ENCODE data around the gene UGT8. TPM values are rescaled to one million over a fixed set of nuclear protein-coding genes. Genes with fewer than 3 reads are reported as not detected.

UGT8 gene
- total RNA-seq, 1 experiment from 2014 or later, result 14.8 TPM

DNA sequence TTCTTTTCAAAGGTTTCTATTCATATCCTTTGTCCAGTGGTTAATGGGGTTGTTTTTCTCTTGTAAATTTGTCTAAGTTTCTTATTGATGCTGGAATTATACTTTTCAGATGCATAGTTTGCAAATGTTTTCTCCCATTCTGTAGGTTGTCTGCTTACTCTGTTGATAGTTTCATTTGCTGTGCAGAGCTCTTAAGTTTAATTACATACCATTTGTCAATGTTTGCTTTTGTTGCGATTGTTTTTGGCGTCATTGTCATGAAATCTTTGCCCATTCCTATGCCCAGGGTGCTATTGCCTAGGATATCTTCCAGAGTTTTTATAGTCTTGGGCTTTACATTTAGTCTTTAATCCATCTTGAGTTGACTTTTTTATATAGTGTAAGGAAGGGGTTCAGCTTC lies 21.2 kb upstream of the UGT8 start:
- H3K27me3 ChIP-seq (ENCODE audit: insufficient read depth, low read length), result no peaks in the 10 kb centered on the region
- no peak overlapping the region for H3K4me2 ChIP-seq (ENCODE audit: low read length)
- RAD21 ChIA-PET (ENCODE audit: low non-redundant PET in 1 of 2, low total read pairs in 2 of 2, uncharacterized antibody in 2 of 2, unreplicated experiment in 2 of 2), result no interaction called here
- no TSS peak for BruUV-seq (replicated peaks)
- H3K36me3 ChIP-seq (ENCODE audit: control insufficient read depth in 1 of 2, insufficient read depth in 2 of 2, low read length in 2 of 2), result no peaks in the 10 kb centered on the region
- POLR2A ChIA-PET, result no interaction called here
- no peak overlapping the region for H3K27ac ChIP-seq (ENCODE audit: low read depth, low read length)
- no peaks in the 10 kb centered on the region for H3K4me1 ChIP-seq (ENCODE audit: control insufficient read depth in 1 of 2, insufficient read depth in 2 of 2, low read length in 2 of 2)
- H3K4me3 ChIP-seq (replicated peaks in 1 of 2; ENCODE audit: low read depth in 1 of 2, low read length in 2 of 2), result no peak overlapping the region
- H3K9me3 ChIP-seq (ENCODE audit: control insufficient read depth in 1 of 2, insufficient read depth in 1 of 2, low read depth in 1 of 2, low read length in 2 of 2), result no peaks in the 10 kb centered on the region
- no peak for ATAC-seq
- TF ChIP-seq EGR1 (IDR thresholded peaks at IDR 0.05; ENCODE audit: low read depth) (no peak), ZNF274 (IDR thresholded peaks at IDR 0.05; ENCODE audit: low read depth, low read length) (no peak), YY1 (IDR thresholded peaks at IDR 0.05; ENCODE audit: extremely low read depth, insufficient replicate concordance, low read depth, low read length) (no peak), ELF1 (IDR thresholded peaks at IDR 0.05; ENCODE audit: borderline replicate concordance, low read depth) (no peak), SIN3A (IDR thresholded peaks at IDR 0.05; ENCODE audit: low read depth) (no peak), ZFX (IDR thresholded peaks at IDR 0.05) (no peak), SP1 (IDR thresholded peaks at IDR 0.05; ENCODE audit: low read depth) (no peak), RAD21 (IDR thresholded peaks at IDR 0.05; ENCODE audit: low read depth) (no peak), CEBPB (IDR thresholded peaks at IDR 0.05; ENCODE audit: low read depth) (no peak), FOSL1 (IDR thresholded peaks at IDR 0.05; ENCODE audit: low read depth) (no peak), POLR2AphosphoS5 (IDR thresholded peaks at IDR 0.05; ENCODE audit: low read depth, low read length) (no peak), TCF7L2 (IDR thresholded peaks at IDR 0.05; ENCODE audit: borderline replicate concordance, extremely low read depth, insufficient read depth, insufficient read length) (no peak), CBX3 (IDR thresholded peaks at IDR 0.05; ENCODE audit: low read depth) (no peak), ZBTB33 (IDR thresholded peaks at IDR 0.05; ENCODE audit: extremely low read depth, insufficient replicate concordance, low read length) (no peak)
- TF ChIP-seq, protein P1, sequence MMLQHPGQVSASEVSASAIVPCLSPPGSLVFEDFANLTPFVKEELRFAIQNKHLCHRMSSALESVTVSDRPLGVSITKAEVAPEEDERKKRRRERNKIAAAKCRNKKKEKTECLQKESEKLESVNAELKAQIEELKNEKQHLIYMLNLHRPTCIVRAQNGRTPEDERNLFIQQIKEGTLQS (IDR thresholded peaks at IDR 0.05), result no peak
- TF ChIP-seq, protein P2, sequence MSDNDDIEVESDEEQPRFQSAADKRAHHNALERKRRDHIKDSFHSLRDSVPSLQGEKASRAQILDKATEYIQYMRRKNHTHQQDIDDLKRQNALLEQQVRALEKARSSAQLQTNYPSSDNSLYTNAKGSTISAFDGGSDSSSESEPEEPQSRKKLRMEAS (IDR thresholded peaks at IDR 0.05), result no peak
- H4K20me1 ChIP-seq (ENCODE audit: insufficient read depth), result no peaks in the 10 kb centered on the region
- no peak for DNase-seq (ENCODE audit: low read depth, low spot score)
- no peaks in the 10 kb centered on the region for H3K9me2 ChIP-seq (ENCODE audit: insufficient read depth)
- CTCF ChIA-PET, result no interaction called here
- no peak overlapping the region for H3K9ac ChIP-seq (ENCODE audit: low read length)
- no peak overlapping the region for H2AFZ ChIP-seq (ENCODE audit: low read depth, low read length, poor library complexity, severe bottlenecking)
- no peaks in the 10 kb centered on the region for H3K79me2 ChIP-seq (ENCODE audit: insufficient read depth, low read length)
- intact Hi-C loops (cut with micrococcal nuclease), result no loop called here

Measured in HCT116 (cell line).